ENCODE data around the gene FMNL1.

Gene FMNL1

GRCh38 chr17:45225051-45225700, 3.5 kb downstream of the FMNL1 start:
- H4K20me1 ChIP-seq = peaks cover 0 to 5% (median 2%) of the 10 kb centered on the region in 11 experiments; a peak in 5 of 22 replicates
- H3K4me2 ChIP-seq = peak overlapping the region; percentile 98 to 100 (median 100)
- H3K9me3 ChIP-seq (replicated peaks in 1 of 11) = no peaks in the 10 kb centered on the region

GRCh38 chr17:45225964-45226530, 4.4 kb downstream of the FMNL1 start:
- H3K4me2 ChIP-seq = peak overlapping the region; percentile 98 to 100 (median 100)
- peaks cover 0 to 6% (median 0%) of the 10 kb centered on the region in 11 experiments; a peak in 3 of 22 replicates for H4K20me1 ChIP-seq
- peaks cover 68 to 87% (median 75%) of the 10 kb centered on the region in 10 experiments for H3K4me1 ChIP-seq
- no peaks in the 10 kb centered on the region for H3K27me3 ChIP-seq
- H3K36me3 ChIP-seq = peaks cover 0 to 37% (median 10%) of the 10 kb centered on the region in 11 experiments; a peak in 8 of 22 replicates
- peak overlapping the region; percentile 90 to 99 (median 97) for H3K9ac ChIP-seq
- H3K4me3 ChIP-seq = peak overlapping the region; percentile 93 to 100 (median 98)
- TF ChIP-seq Cebpa-rat (IDR thresholded peaks at IDR 0.05) = no peak
- H3K27ac ChIP-seq = peak overlapping the region; percentile 90 to 100 (median 99)
- H3K9me3 ChIP-seq (replicated peaks in 1 of 11) = no peaks in the 10 kb centered on the region

More at GRCh38 chr17:45225051-45225700, 3.5 kb downstream of the FMNL1 start:
- no peak for TF ChIP-seq Cebpa-rat (IDR thresholded peaks at IDR 0.05)
- Histone ChIP-seq H3K4me3 (peak overlapping the region; percentile 93 to 100 (median 98)), H3K27me3 (no peaks in the 10 kb centered on the region), H3K9ac (peak overlapping the region; percentile 90 to 99 (median 97)), H3K4me1 (peaks cover 63 to 87% (median 72%) of the 10 kb centered on the region in 10 experiments), H3K36me3 (peaks cover 0 to 37% (median 5%) of the 10 kb centered on the region in 11 experiments; a peak in 10 of 22 replicates), H3K27ac (peak overlapping the region; percentile 90 to 100 (median 99))

GRCh38 chr17:45226576-45226975, 4.9 kb downstream of the FMNL1 start:
- H3K9ac ChIP-seq = peak overlapping the region; percentile 90 to 99 (median 97)
- H3K4me3 ChIP-seq = peak overlapping the region; percentile 93 to 100 (median 98)
- peak overlapping the region; percentile 90 to 100 (median 99) for H3K27ac ChIP-seq
- peaks cover 74 to 89% (median 80%) of the 10 kb centered on the region in 10 experiments for H3K4me1 ChIP-seq
- TF ChIP-seq Cebpa-rat (IDR thresholded peaks at IDR 0.05) = no peak
- no peaks in the 10 kb centered on the region for H3K9me3 ChIP-seq (replicated peaks in 1 of 11)
- H3K36me3 ChIP-seq = peaks cover 0 to 42% (median 12%) of the 10 kb centered on the region in 11 experiments; a peak in 10 of 22 replicates
- peaks cover 0 to 10% (median 0%) of the 10 kb centered on the region in 11 experiments; a peak in 7 of 22 replicates for H4K20me1 ChIP-seq
- H3K27me3 ChIP-seq = no peaks in the 10 kb centered on the region
- peak overlapping the region; percentile 98 to 100 (median 100) for H3K4me2 ChIP-seq

- Histone ChIP-seq H3K36me3 (peaks cover 4 to 50% (median 19%) of the 10 kb centered on the region in 11 experiments), H3K27me3 (no peaks in the 10 kb centered on the region), H4K20me1 (peaks cover 0 to 17% (median 6%) of the 10 kb centered on the region in 11 experiments; a peak in 11 of 22 replicates), H3K4me1 (peaks cover 81 to 96% (median 87%) of the 10 kb centered on the region in 10 experiments), H3K9ac (peak overlapping the region; percentile 90 to 99 (median 97)), H3K9me3 (replicated peaks in 1 of 11) (no peaks in the 10 kb centered on the region), H3K4me3 (peak overlapping the region; percentile 93 to 100 (median 98)), H3K4me2 (peak overlapping the region; percentile 98 to 100 (median 100)), H3K27ac (peak overlapping the region; percentile 90 to 100 (median 99))
- TF ChIP-seq Cebpa-rat (IDR thresholded peaks at IDR 0.05) = no peak
Measured at GRCh38 chr17:45227101-45227925, 5.6 kb downstream of the FMNL1 start.

- Histone ChIP-seq H3K4me1 (peaks cover 89 to 100% (median 95%) of the 10 kb centered on the region in 10 experiments), H3K4me2 (peak overlapping the region; percentile 98 to 100 (median 100)), H3K9ac (peak overlapping the region; percentile 90 to 99 (median 97)), H3K27me3 (no peaks in the 10 kb centered on the region), H3K27ac (peak overlapping the region; percentile 90 to 100 (median 99)), H3K36me3 (peaks cover 12 to 56% (median 27%) of the 10 kb centered on the region in 11 experiments), H3K9me3 (replicated peaks in 1 of 11) (no peaks in the 10 kb centered on the region), H3K4me3 (peak overlapping the region in 9 of 10 experiments; percentile 93 to 100 (median 98); a peak in 19 of 20 replicates), H4K20me1 (peaks cover 1 to 25% (median 12%) of the 10 kb centered on the region in 11 experiments; a peak in 15 of 22 replicates)
- no peak for TF ChIP-seq Cebpa-rat (IDR thresholded peaks at IDR 0.05)
Measured at GRCh38 chr17:45227926-45228762, 6.5 kb downstream of the FMNL1 start.

GRCh38 chr17:45228763-45229539, 7.3 kb downstream of the FMNL1 start:
- H3K4me1 ChIP-seq = peaks cover 94 to 100% (median 96%) of the 10 kb centered on the region in 10 experiments
- peak overlapping the region; percentile 90 to 100 (median 99) for H3K27ac ChIP-seq

More at GRCh38 chr17:45228763-45229539, 7.3 kb downstream of the FMNL1 start:
- peak; percentile 98 to 100 (median 99) for TF ChIP-seq Cebpa-rat (IDR thresholded peaks at IDR 0.05)
- no peaks in the 10 kb centered on the region for H3K27me3 ChIP-seq
- peaks cover 8 to 34% (median 21%) of the 10 kb centered on the region in 11 experiments; a peak in 17 of 22 replicates for H4K20me1 ChIP-seq
- peaks cover 20 to 56% (median 35%) of the 10 kb centered on the region in 11 experiments for H3K36me3 ChIP-seq
- H3K4me3 ChIP-seq = peak overlapping the region in 9 of 10 experiments; percentile 93 to 100 (median 98); a peak in 19 of 20 replicates
- peak overlapping the region; percentile 98 to 100 (median 100) for H3K4me2 ChIP-seq
- peak overlapping the region; percentile 90 to 99 (median 97) for H3K9ac ChIP-seq
- H3K9me3 ChIP-seq (replicated peaks in 1 of 11) = no peaks in the 10 kb centered on the region

All from BLaER1 treated with 17β-estradiol and CSF1 and Interleukin-3, amounts not matched to agents 10 nM and 100 nM (cell line).